K562 (cell line): ENCODE results near the gene ANKRD11. TPM values are rescaled to one million over a fixed set of nuclear protein-coding genes. Genes with fewer than 3 reads are reported as not detected.

Experiments used
- BDP1 ChIP-seq: IDR thresholded peaks from 3 replicates; pipeline ENCODE4 v1.6.1; 2011; ENCODE audit not compliant: insufficient read length, insufficient read depth
- CCAR2 ChIP-seq: fragments of 200-400 bp; formaldehyde crosslinking; IDR thresholded peaks from 2 replicates; pipeline ENCODE4 v1.6.1; 2017; ENCODE audit warnings: mild to moderate bottlenecking, low read depth, low read length
- ESRRA ChIP-seq: fragments of 450-650 bp; IDR thresholded peaks from 2 replicates; pipeline ENCODE4 v1.6.1; 2014; ENCODE audit warnings: low read depth, mild to moderate bottlenecking, moderate library complexity, borderline replicate concordance
- GABPB2 ChIP-seq: fragments of 250-450 bp; sonication (Bioruptor Pico); conservative IDR thresholded peaks from 2 replicates; pipeline ENCODE4 v1.5.1; 2021; ENCODE audit warnings: mild to moderate bottlenecking
- MYBL2 ChIP-seq, 2 experiments: fragments of 450-650 bp in 1 of 2; sonication (generic) in 1 of 2; formaldehyde crosslinking in 1 of 2; IDR thresholded peaks; 2 replicates each; pipeline versions ENCODE4 v1.6.1 to v1.8.1; 2017 to 2022; ENCODE audit warnings: borderline replicate concordance in 1 of 2, inconsistent platforms in 1 of 2, low read depth in 1 of 2, mild to moderate bottlenecking in 1 of 2, missing genetic modification reagents in 1 of 2, moderate library complexity in 1 of 2
- MYC ChIP-seq, 2 experiments: fragments of 250-450 bp in 1 of 2; sonication (Bioruptor Pico) in 1 of 2; IDR thresholded peaks; 2 replicates each; pipeline versions ENCODE4 v1.5.1 to v1.6.1; 2012 to 2021; ENCODE audit warnings: low read depth in 2 of 2, borderline replicate concordance in 1 of 2, improper control_type of control experiment in 1 of 2, low read length in 1 of 2, mild to moderate bottlenecking in 1 of 2, moderate library complexity in 1 of 2
- ZNF639 ChIP-seq, 2 experiments: fragments of 200-800 bp in 1 of 2; sonication (Bioruptor generic) in 1 of 2; sonication (generic) in 1 of 2; formaldehyde crosslinking in 1 of 2; IDR thresholded peaks in 1 of 2; conservative IDR thresholded peaks in 1 of 2; 2 replicates each; pipeline versions ENCODE4 v1.5.0 to v1.6.1; 2016 to 2020; ENCODE audit warnings: missing compliant biosample characterization in 1 of 2, missing genetic modification characterization in 1 of 2, missing genetic modification reagents in 1 of 2
- polyA plus RNA-seq, 8 experiments: library from polyadenylated mRNA; depleted of rRNA in 4 of 8; stranded (reverse) in 5 of 8; unstranded in 3 of 8; fragments of >200 nt; fragmentation: Nextera tagmentation in 2 of 8; fragmentation: Illumina TruSeq in 1 of 8; extraction: Ambion mirVana in 2 of 8; extraction: Trizol in 1 of 8; gene quantifications; 2 replicates each; pipeline versions ENCODE4 v1.2.1 to v1.2.3, GENCODE V29; 2011 to 2014; ENCODE audit warnings: inconsistent platforms in 1 of 8, missing spikeins in 1 of 8
- total RNA-seq, 7 experiments: library from RNA; depleted of rRNA in 6 of 7; stranded (reverse); fragments of >200 nt in 6 of 7; fragmentation: Illumina TruSeq in 2 of 7; extraction: Trizol in 2 of 7; gene quantifications; 2 replicates each; pipeline versions ENCODE4 v1.2.1 to v1.2.3, GENCODE V29; 2011 to 2021; ENCODE audit warnings: low replicate concordance in 1 of 7
- TF ChIP-seq, protein P1 (sequence below), 3 experiments: fragments of 200-800 bp in 1 of 3; fragments of 250-450 bp in 1 of 3; fragments of 450-650 bp in 1 of 3; sonication (Bioruptor Pico) in 1 of 3; sonication (Bioruptor generic) in 1 of 3; formaldehyde crosslinking in 1 of 3; IDR thresholded peaks; 2 replicates each; pipeline versions ENCODE4 v1.6.1 to v1.8.0; 2016 to 2022; ENCODE audit warnings: mild to moderate bottlenecking in 2 of 3, missing genetic modification characterization in 2 of 3, missing compliant biosample characterization in 1 of 3, moderate library complexity in 1 of 3
- TF ChIP-seq, protein P2 (sequence below), 2 experiments: fragments of 450-650 bp; formaldehyde crosslinking in 1 of 2; IDR thresholded peaks; 2 replicates each; pipeline versions ENCODE4 v1.4.0 to v1.6.1; 2014 to 2020; ENCODE audit warnings: mild to moderate bottlenecking in 2 of 2, borderline replicate concordance in 1 of 2, low read depth in 1 of 2

Gene ANKRD11
- total and polyA plus RNA-seq, 9 of the 15 experiments (the other 6 are each of a cell fraction or from before 2014, with no cell fraction given): 4.7 to 126 (median 31.7) TPM

DNA sequence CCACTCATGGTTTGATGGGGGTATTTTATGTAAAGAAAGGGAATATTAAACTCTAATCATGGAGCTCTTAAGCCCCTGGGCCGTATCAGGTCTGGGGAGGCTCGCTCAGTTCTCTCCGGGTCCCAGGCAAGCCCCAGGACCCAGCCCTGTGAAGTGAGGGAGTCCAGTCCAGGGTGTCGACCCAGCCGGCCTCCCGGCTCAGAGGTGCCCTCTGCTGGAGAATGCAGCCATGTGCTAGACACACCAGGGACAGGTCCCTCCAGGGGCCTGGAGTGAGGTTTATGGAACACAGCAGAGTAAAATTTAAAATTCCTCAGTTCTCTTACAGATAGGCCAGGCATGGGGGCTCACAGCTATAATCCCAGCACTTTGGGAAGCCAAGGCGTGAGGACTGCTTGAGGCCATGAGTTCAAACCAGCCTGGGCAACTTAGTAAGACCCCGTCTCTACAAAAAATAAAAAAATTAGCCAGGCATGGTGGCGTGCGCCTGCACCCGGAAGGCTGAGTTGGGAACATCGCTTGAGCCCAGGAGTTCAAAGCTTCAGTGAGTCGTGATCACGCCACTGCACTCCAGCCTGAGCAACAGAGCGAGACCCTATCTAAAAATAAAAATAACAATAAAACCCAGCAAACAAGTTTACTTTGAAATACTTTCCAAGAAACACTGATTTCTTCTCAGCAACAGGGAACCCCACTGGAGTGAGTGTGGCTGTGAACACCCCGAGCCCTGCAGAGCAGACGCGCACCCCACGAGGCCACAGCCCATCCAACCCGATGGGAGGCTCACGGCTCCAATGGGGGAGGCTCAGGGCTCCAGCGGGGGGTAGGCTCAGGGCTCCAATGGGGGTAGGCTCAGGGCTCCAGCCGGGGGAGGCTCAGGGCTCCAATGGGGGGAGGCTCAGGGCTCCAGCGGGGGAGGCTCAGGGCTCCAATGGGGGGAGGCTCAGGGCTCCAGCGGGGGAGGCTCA, 200.6 kb downstream of the ANKRD11 start (continued):
- TF ChIP-seq, protein P1, sequence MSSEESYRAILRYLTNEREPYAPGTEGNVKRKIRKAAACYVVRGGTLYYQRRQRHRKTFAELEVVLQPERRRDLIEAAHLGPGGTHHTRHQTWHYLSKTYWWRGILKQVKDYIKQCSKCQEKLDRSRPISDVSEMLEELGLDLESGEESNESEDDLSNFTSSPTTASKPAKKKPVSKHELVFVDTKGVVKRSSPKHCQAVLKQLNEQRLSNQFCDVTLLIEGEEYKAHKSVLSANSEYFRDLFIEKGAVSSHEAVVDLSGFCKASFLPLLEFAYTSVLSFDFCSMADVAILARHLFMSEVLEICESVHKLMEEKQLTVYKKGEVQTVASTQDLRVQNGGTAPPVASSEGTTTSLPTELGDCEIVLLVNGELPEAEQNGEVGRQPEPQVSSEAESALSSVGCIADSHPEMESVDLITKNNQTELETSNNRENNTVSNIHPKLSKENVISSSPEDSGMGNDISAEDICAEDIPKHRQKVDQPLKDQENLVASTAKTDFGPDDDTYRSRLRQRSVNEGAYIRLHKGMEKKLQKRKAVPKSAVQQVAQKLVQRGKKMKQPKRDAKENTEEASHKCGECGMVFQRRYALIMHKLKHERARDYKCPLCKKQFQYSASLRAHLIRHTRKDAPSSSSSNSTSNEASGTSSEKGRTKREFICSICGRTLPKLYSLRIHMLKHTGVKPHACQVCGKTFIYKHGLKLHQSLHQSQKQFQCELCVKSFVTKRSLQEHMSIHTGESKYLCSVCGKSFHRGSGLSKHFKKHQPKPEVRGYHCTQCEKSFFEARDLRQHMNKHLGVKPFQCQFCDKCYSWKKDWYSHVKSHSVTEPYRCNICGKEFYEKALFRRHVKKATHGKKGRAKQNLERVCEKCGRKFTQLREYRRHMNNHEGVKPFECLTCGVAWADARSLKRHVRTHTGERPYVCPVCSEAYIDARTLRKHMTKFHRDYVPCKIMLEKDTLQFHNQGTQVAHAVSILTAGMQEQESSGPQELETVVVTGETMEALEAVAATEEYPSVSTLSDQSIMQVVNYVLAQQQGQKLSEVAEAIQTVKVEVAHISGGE (CRISPR knock-in tag; IDR thresholded peaks at IDR 0.05): 0 out of 6 replicates have a peak, but pooled peaks of 1 of the 3 experiments have one; percentile 11
- no peak for TF ChIP-seq MYBL2 (IDR thresholded peaks at IDR 0.05; ENCODE audit: low read depth)
- TF ChIP-seq MYBL2 (CRISPR knock-in tag; IDR thresholded peaks at IDR 0.05; ENCODE audit: borderline replicate concordance): no peak
- no peak for TF ChIP-seq GABPB2 (CRISPR knock-in tag)
- TF ChIP-seq BDP1: no peak
- TF ChIP-seq, protein P2, sequence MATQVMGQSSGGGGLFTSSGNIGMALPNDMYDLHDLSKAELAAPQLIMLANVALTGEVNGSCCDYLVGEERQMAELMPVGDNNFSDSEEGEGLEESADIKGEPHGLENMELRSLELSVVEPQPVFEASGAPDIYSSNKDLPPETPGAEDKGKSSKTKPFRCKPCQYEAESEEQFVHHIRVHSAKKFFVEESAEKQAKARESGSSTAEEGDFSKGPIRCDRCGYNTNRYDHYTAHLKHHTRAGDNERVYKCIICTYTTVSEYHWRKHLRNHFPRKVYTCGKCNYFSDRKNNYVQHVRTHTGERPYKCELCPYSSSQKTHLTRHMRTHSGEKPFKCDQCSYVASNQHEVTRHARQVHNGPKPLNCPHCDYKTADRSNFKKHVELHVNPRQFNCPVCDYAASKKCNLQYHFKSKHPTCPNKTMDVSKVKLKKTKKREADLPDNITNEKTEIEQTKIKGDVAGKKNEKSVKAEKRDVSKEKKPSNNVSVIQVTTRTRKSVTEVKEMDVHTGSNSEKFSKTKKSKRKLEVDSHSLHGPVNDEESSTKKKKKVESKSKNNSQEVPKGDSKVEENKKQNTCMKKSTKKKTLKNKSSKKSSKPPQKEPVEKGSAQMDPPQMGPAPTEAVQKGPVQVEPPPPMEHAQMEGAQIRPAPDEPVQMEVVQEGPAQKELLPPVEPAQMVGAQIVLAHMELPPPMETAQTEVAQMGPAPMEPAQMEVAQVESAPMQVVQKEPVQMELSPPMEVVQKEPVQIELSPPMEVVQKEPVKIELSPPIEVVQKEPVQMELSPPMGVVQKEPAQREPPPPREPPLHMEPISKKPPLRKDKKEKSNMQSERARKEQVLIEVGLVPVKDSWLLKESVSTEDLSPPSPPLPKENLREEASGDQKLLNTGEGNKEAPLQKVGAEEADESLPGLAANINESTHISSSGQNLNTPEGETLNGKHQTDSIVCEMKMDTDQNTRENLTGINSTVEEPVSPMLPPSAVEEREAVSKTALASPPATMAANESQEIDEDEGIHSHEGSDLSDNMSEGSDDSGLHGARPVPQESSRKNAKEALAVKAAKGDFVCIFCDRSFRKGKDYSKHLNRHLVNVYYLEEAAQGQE (IDR thresholded peaks at IDR 0.05; ENCODE audit: borderline replicate concordance): peak; percentile 52
- TF ChIP-seq, protein P2 (CRISPR knock-in tag; IDR thresholded peaks at IDR 0.05; ENCODE audit: low read depth): no peak
- no peak for TF ChIP-seq CCAR2
- TF ChIP-seq MYC (IDR thresholded peaks at IDR 0.05; ENCODE audit: low read depth, low read length): peak; percentile 37; the same call in 1 of the 2 replicates
- no peak for TF ChIP-seq MYC (CRISPR knock-in tag; IDR thresholded peaks at IDR 0.05; ENCODE audit: borderline replicate concordance, low read depth)
- no peak for TF ChIP-seq ZNF639 (CRISPR knock-in tag; conservative IDR thresholded peaks at IDR 0.05 in 1 of 2, IDR thresholded peaks at IDR 0.05 in 1 of 2)
- TF ChIP-seq ESRRA: no peak
